Spinal cord (tissue), 10 donors: ENCODE measurements around the gene OSBP. TPM values are rescaled to one million over a fixed set of nuclear protein-coding genes. Genes with fewer than 3 reads are reported as not detected.
"Not testable (repeated sequence)": the region's sequence is repeated elsewhere in the genome, so short reads cannot be mapped to it uniquely, and the experiment has no call there.

Experiments
- DNase-seq, 6 donors: peaks; one replicate each; pipeline versions ENCODE4 v3.0.0 to v3.0.0-alpha.2; 2013 to 2015; ENCODE audit warnings: low spot score in 6 of 6, low read depth in 4 of 6
- H3K27ac ChIP-seq: one replicate; pipeline ENCODE4 v1.5.1; 2013; ENCODE audit warnings: low read depth, low read length, control low read depth
- H3K27me3 ChIP-seq: one replicate; pipeline ENCODE4 v1.6.1; 2013; ENCODE audit warnings: low read length; ENCODE audit not compliant: control insufficient read depth, insufficient read depth
- H3K36me3 ChIP-seq: one replicate; pipeline ENCODE4 v1.6.1; 2013; ENCODE audit warnings: low read length; ENCODE audit not compliant: control insufficient read depth, insufficient read depth
- H3K4me1 ChIP-seq: one replicate; pipeline ENCODE4 v1.6.1; 2013; ENCODE audit warnings: low read length; ENCODE audit not compliant: control insufficient read depth, insufficient read depth
- H3K4me3 ChIP-seq: one replicate; pipeline ENCODE4 v1.5.1; 2013; ENCODE audit warnings: low read depth, low read length, control low read depth
- H3K9me3 ChIP-seq: one replicate; pipeline ENCODE4 v1.6.1; 2013; ENCODE audit warnings: low read length; ENCODE audit not compliant: control insufficient read depth, insufficient read depth
- WGBS: methylation state at CpG from one replicate; pipeline ENCODE4 v1.1.5; 2013; ENCODE audit warnings: missing lambda C conversion rate; ENCODE audit not compliant: insufficient coverage; 5-methylcytosine and 5-hydroxymethylcytosine counted together
- polyA plus RNA-seq, 2 donors: library from polyadenylated mRNA; unstranded; fragments of 120-200 nt; gene quantifications; one replicate each; pipeline ENCODE4 v1.2.1, GENCODE V29; 2013; ENCODE audit not compliant: insufficient read length in 2 of 2
- total RNA-seq, 2 donors: library from RNA; depleted of rRNA in 1 of 2; stranded (reverse); fragments of 120-200 nt in 1 of 2; fragments of >200 nt in 1 of 2; gene quantifications; one replicate each; pipeline versions ENCODE4 v1.2.3 to v1.2.4, GENCODE V29; 2013 to 2014
- donor health status: healthy.

OSBP gene
- total and polyA plus RNA-seq, 4 donors: 28.6 to 42.6 (median 34.6) TPM

DNA sequence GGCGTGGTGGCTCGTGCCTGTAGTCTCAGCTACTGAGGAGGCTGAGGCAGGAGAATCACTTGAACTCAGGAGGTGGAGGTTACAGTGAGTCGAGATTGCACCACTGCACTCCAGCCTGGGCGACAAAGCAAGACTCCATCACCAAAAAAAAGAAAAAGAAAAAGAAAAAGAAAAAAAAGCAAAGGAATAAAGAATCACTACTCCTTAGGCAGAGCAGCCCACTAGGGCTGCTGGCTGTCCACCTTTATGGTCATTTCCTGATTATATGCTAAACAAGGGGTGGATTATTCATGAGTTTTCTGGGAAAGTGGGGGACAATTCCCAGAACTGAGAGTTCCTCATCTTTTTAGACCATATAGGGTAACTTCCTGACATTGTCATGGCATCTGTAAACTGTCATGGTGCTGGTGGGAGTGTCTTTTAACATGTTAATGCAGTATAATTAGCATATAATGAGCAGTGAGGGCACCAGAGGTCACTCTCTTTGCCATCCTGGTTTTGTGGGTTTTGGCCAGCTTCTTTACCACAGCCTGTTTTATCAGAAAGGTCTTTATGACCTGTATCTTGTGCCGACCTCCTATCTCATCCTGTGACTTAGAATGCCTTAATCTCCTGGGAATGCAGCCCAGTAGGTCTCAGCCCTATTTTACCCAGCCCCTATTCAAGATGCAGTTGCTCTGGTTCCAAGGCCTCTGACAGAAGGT is 67.8 kb downstream of the OSBP start:
- 63% methylated on average over 1 of the region's 5 CpGs for WGBS

DNA sequence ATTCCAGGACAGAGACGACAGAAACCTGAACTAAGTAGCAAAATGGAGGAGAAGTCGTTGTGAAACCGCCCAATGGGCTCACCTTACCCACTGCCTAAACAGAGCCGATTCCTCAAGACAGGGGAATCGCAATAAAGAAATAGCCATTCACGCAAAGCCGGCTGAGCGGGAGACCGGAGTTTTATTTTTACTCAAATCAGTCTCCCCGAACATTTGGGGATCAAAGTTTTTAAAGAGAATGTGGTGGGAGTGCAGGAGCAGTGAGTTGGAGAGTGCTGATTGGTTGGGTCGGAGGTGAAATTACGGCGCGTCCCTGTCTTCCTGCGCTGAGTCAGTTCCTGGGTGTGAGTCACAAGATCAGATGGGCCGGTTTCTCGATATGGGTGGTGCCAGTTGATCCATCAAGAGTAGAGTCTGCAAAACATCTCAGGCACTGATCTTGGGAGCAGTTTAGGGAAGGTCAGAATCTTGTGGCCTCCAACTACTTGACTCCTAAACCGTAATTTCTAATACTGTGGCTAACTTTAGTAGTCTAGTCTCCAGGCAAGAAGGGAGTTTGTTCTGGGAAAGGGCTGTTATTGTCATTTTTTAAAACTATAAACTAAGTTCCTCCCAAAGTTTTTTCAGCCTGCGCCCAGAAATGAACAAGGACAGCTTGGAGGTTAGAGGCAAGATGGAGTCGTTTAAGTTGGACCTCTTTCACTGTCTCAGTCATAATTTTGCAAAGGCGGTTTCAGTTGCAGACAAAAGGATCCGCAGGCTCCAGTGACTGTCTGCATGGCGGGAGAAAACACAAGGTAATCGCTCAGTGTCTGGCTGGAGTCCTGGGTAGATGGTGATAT is 70.2 kb downstream of the OSBP start:
- WGBS: 90% methylated on average over 17 of the region's 24 CpGs
- peaks cover 5% of the 10 kb centered on the region for H3K4me1 ChIP-seq
- no peaks in the 10 kb centered on the region for H3K27me3 ChIP-seq
- H3K4me3 ChIP-seq: no peak overlapping the region
- no peaks in the 10 kb centered on the region for H3K9me3 ChIP-seq
- H3K27ac ChIP-seq: no peak overlapping the region
- DNase-seq: no peak
- H3K36me3 ChIP-seq: no peaks in the 10 kb centered on the region

More for the DNA sequence above, 67.8 kb downstream of the OSBP start:
- not testable (repeated sequence) for DNase-seq, H3K27ac ChIP-seq, H3K27me3 ChIP-seq, H3K9me3 ChIP-seq, H3K36me3 ChIP-seq, H3K4me3 ChIP-seq
- H3K4me1 ChIP-seq: peaks cover 12% of the 10 kb centered on the region

DNA sequence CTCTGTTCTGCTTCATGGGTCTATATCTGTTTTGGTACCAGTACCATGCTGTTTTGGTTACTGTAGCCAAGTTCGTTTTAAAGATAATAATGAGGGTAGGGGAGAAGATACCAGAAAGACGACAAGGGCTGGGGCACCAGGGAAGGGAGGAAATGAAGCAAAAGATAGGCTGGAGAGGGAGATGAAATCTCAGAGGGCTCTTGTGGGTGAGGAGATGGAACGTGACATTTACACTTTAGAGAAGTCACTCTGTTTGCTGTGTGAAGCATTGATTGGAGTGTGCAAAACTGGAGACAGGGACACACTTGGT is 70.8 kb downstream of the OSBP start:
- H3K27ac ChIP-seq: no peak overlapping the region
- no peaks in the 10 kb centered on the region for H3K9me3 ChIP-seq
- no peak for DNase-seq
- no peaks in the 10 kb centered on the region for H3K36me3 ChIP-seq
- no peaks in the 10 kb centered on the region for H3K27me3 ChIP-seq
- no peak overlapping the region for H3K4me3 ChIP-seq
- WGBS: 96% methylated on average over 3 of the region's 3 CpGs
- H3K4me1 ChIP-seq: peaks cover under 1% of the 10 kb centered on the region

GRCh38 chr11:59543713-59544112 is 71.9 kb downstream of the OSBP start:
- not testable (repeated sequence) for H3K4me1 ChIP-seq, H3K9me3 ChIP-seq, H3K27ac ChIP-seq, H3K36me3 ChIP-seq, H3K4me3 ChIP-seq, DNase-seq, H3K27me3 ChIP-seq
- WGBS: no CpG with 5 or more reads among the region's 3 CpGs

- Histone ChIP-seq H3K4me3 (no peak overlapping the region), H3K27me3 (no peaks in the 10 kb centered on the region), H3K4me1 (no peaks in the 10 kb centered on the region), H3K9me3 (no peaks in the 10 kb centered on the region), H3K27ac (no peak overlapping the region), H3K36me3 (no peaks in the 10 kb centered on the region)
- 93% methylated on average over 2 of the region's 3 CpGs for WGBS
- no peak for DNase-seq
These were observed 73.3 kb downstream of the OSBP start for GRCh38 chr11:59542142-59542810.

GRCh38 chr11:59534676-59535075 is 80.9 kb downstream of the OSBP start:
- Histone ChIP-seq H3K27me3 (no peaks in the 10 kb centered on the region), H3K36me3 (no peaks in the 10 kb centered on the region), H3K4me1 (no peaks in the 10 kb centered on the region), H3K9me3 (no peaks in the 10 kb centered on the region), H3K27ac (no peak overlapping the region), H3K4me3 (no peak overlapping the region)
- 75% methylated on average over 1 of the region's 1 CpG for WGBS
- DNase-seq: no peak

GRCh38 chr11:59532620-59533019 is 83.0 kb downstream of the OSBP start:
- no peak for DNase-seq
- WGBS: no CpG with 5 or more reads among the region's 2 CpGs
- Histone ChIP-seq H3K9me3 (no peaks in the 10 kb centered on the region), H3K4me3 (no peak overlapping the region), H3K27ac (no peak overlapping the region), H3K36me3 (no peaks in the 10 kb centered on the region), H3K27me3 (no peaks in the 10 kb centered on the region), H3K4me1 (no peaks in the 10 kb centered on the region)

- no peaks in the 10 kb centered on the region for H3K9me3 ChIP-seq
- 19% methylated on average over 4 of the region's 7 CpGs for WGBS
These were observed 86.9 kb downstream of the OSBP start for GRCh38 chr11:59528711-59529110.

More at GRCh38 chr11:59528711-59529110, 86.9 kb downstream of the OSBP start:
- no peak overlapping the region for H3K4me3 ChIP-seq
- no peaks in the 10 kb centered on the region for H3K36me3 ChIP-seq
- H3K4me1 ChIP-seq: no peaks in the 10 kb centered on the region
- peak in 1 of 6 donors; percentile 49 for DNase-seq
- no peak overlapping the region for H3K27ac ChIP-seq
- no peaks in the 10 kb centered on the region for H3K27me3 ChIP-seq
